NCI-H69 (cell line): Measurements from ENCODE around the gene UTP18.
"Not testable (repeated sequence)": the region's sequence is repeated elsewhere in the genome, so short reads cannot be mapped to it uniquely, and the experiment has no call there.

ENCODE experiments used
- DNase-seq: peaks from one replicate; lab custom pipeline; 2025; lab: John Stamatoyannopoulos, UW

The UTP18 gene

GRCh38 chr17:51260237-51261023 lies at the start of gene UTP18:
Gene UTP18, plus strand, starts transcription at chr17:51260546. Its CDS starts 39 bp downstream, at chr17:51260585.
- peak; percentile 99 for DNase-seq

- DNase-seq: no peak
Observed at GRCh38 chr17:51214920-51215319, 45.4 kb upstream of the UTP18 start.

GRCh38 chr17:51217946-51218345 lies 42.4 kb upstream of the UTP18 start:
- DNase-seq: no peak

GRCh38 chr17:51221322-51221721 lies 39.0 kb upstream of the UTP18 start:
- no peak for DNase-seq

- no peak for DNase-seq
Observed at GRCh38 chr17:51224402-51225262, 35.7 kb upstream of the UTP18 start.

GRCh38 chr17:51225523-51225922 lies 34.8 kb upstream of the UTP18 start:
- DNase-seq: not testable (repeated sequence)

GRCh38 chr17:51228161-51228560 lies 32.2 kb upstream of the UTP18 start:
- no peak for DNase-seq

GRCh38 chr17:51229889-51230288 lies 30.5 kb upstream of the UTP18 start:
- no peak for DNase-seq

GRCh38 chr17:51230306-51230705 lies 30.0 kb upstream of the UTP18 start:
- DNase-seq: no peak

GRCh38 chr17:51231999-51232398 lies 28.3 kb upstream of the UTP18 start:
- DNase-seq: no peak

- DNase-seq: no peak
Observed at GRCh38 chr17:51234162-51234561, 26.2 kb upstream of the UTP18 start.

- DNase-seq: no peak
Observed at GRCh38 chr17:51238255-51238887, 22.0 kb upstream of the UTP18 start.

GRCh38 chr17:51240275-51240674 lies 20.1 kb upstream of the UTP18 start:
- DNase-seq: no peak

- DNase-seq: no peak
Observed at GRCh38 chr17:51244041-51244440, 16.3 kb upstream of the UTP18 start.

GRCh38 chr17:51245535-51245934 lies 14.8 kb upstream of the UTP18 start:
- no peak for DNase-seq

- DNase-seq: no peak
Observed at GRCh38 chr17:51250314-51250840, 10.0 kb upstream of the UTP18 start.

- DNase-seq: no peak
Observed at GRCh38 chr17:51251010-51251409, 9.3 kb upstream of the UTP18 start.

- no peak for DNase-seq
Observed at GRCh38 chr17:51255673-51256072, 4.7 kb upstream of the UTP18 start.

GRCh38 chr17:51256101-51256500 lies 4.2 kb upstream of the UTP18 start:
- no peak for DNase-seq

- DNase-seq: no peak
Observed at GRCh38 chr17:51257150-51258081, 2.9 kb upstream of the UTP18 start.
